NCI-H1694 (cell line): ENCODE measurements around the gene RWDD3.

Source experiments
- DNase-seq: peaks from one replicate; lab custom pipeline; 2025; lab: John Stamatoyannopoulos, UW

The RWDD3 gene

GRCh38 chr1:95230256-95230655 lies 3.8 kb upstream of the RWDD3 start:
- DNase-seq, result peak; percentile 9

- DNase-seq, result no peak
These were observed 3.2 kb upstream of the RWDD3 start for GRCh38 chr1:95230768-95231191.

GRCh38 chr1:95232646-95233318 lies 1.2 kb upstream of the RWDD3 start:
- DNase-seq, result no peak

- DNase-seq, result no peak
These were observed 682 bp upstream of the RWDD3 start for GRCh38 chr1:95233319-95233736.

- DNase-seq, result no peak
These were observed 3.0 kb downstream of the RWDD3 start for GRCh38 chr1:95236784-95237575.

GRCh38 chr1:95237981-95238703 lies 4.1 kb downstream of the RWDD3 start:
- no peak for DNase-seq

GRCh38 chr1:95245029-95245428 lies 11.0 kb downstream of the RWDD3 start:
- DNase-seq, result no peak

GRCh38 chr1:95246511-95246910 lies 12.5 kb downstream of the RWDD3 start:
- no peak for DNase-seq

GRCh38 chr1:95247607-95248006 lies 13.6 kb downstream of the RWDD3 start:
- no peak for DNase-seq

GRCh38 chr1:95249916-95250315 lies 15.9 kb downstream of the RWDD3 start:
- no peak for DNase-seq

GRCh38 chr1:95252422-95252821 lies 18.4 kb downstream of the RWDD3 start:
- DNase-seq, result no peak

- DNase-seq, result no peak
These were observed 20.9 kb downstream of the RWDD3 start for GRCh38 chr1:95254959-95255358.

- DNase-seq, result no peak
These were observed 21.8 kb downstream of the RWDD3 start for GRCh38 chr1:95255826-95256225.

- no peak for DNase-seq
These were observed 23.7 kb downstream of the RWDD3 start for GRCh38 chr1:95257758-95258157.

- DNase-seq, result no peak
These were observed 25.2 kb downstream of the RWDD3 start for GRCh38 chr1:95259245-95259644.

GRCh38 chr1:95262913-95263312 lies 28.9 kb downstream of the RWDD3 start:
- DNase-seq, result no peak

GRCh38 chr1:95263450-95263849 lies 29.4 kb downstream of the RWDD3 start:
- DNase-seq, result no peak

- no peak for DNase-seq
These were observed 31.1 kb downstream of the RWDD3 start for GRCh38 chr1:95265106-95265505.

- no peak for DNase-seq
These were observed 42.4 kb downstream of the RWDD3 start for GRCh38 chr1:95276429-95276828.

GRCh38 chr1:95278173-95279006 lies 44.4 kb downstream of the RWDD3 start:
- DNase-seq, result no peak

- DNase-seq, result no peak
These were observed 47.9 kb downstream of the RWDD3 start for GRCh38 chr1:95281781-95282517.
